T-cell (primary cell): Measurements from ENCODE around the gene CTNND2. TPM values are rescaled to one million over a fixed set of nuclear protein-coding genes. Genes with fewer than 3 reads are reported as not detected.

Source experiments
- ATAC-seq, 4 experiments: fragments of 200-7000 bp in 3 of 4; fragments of 150-1000 bp in 1 of 4; cut with Tn5 transposase; replicated peaks in 1 of 4; 1 replicate in 3 of 4; 2 replicates in 1 of 4; pipeline ENCODE4 v1.10.0; 2021; ENCODE audit warnings: moderate library complexity in 3 of 4, mild to moderate bottlenecking in 2 of 4, moderate number of reproducible peaks in 1 of 4
- CTCF ChIA-PET, 2 donors: fragments of 300-600 bp; sonication (Branson Sonifier 250); formaldehyde crosslinking; loops; one replicate each; lab custom pipeline; 2022; ENCODE audit warnings: antibody characterized with exemption in 2 of 2; lab: Charles Lee
- POLR2A ChIA-PET, 2 donors: fragments of 300-600 bp; sonication (Branson Sonifier 250); formaldehyde crosslinking; loops; one replicate each; lab custom pipeline; 2022; ENCODE audit warnings: antibody characterized with exemption in 2 of 2; lab: Charles Lee
- DNase-seq, 35 experiments: peaks; one replicate each; pipeline versions ENCODE4 v3.0.0 to v3.0.0-alpha.2; 2013 to 2023
- H3K27ac ChIP-seq: one replicate; pipeline ENCODE4 v1.5.1; 2013; ENCODE audit warnings: low read length
- H3K27me3 ChIP-seq, 2 experiments: replicated peaks in 1 of 2; 1 replicate in 1 of 2; 2 replicates in 1 of 2; pipeline versions ENCODE4 v1.6.1 to v1.7.0; 2013; ENCODE audit warnings: low read length in 1 of 2, mixed read lengths in 1 of 2; ENCODE audit not compliant: control insufficient read depth in 2 of 2, insufficient read depth in 2 of 2; ENCODE audit errors: extremely low read depth in 1 of 2
- H3K36me3 ChIP-seq, 2 donors: 1 replicate in 1 of 2; 2 replicates in 1 of 2; pipeline versions ENCODE4 v1.6.1 to v1.7.0; 2013; ENCODE audit warnings: low read length in 1 of 2; ENCODE audit not compliant: control insufficient read depth in 2 of 2, insufficient read depth in 1 of 2; ENCODE audit errors: extremely low read depth in 1 of 2
- H3K4me1 ChIP-seq, 2 experiments: 1 replicate in 1 of 2; 2 replicates in 1 of 2; pipeline versions ENCODE4 v1.6.1 to v1.7.0; 2013; ENCODE audit warnings: low read length in 2 of 2, mixed read lengths in 1 of 2; ENCODE audit not compliant: insufficient read depth in 2 of 2, control insufficient read depth in 1 of 2; ENCODE audit errors: extremely low read depth in 1 of 2
- H3K4me3 ChIP-seq, 2 donors: 1 replicate in 1 of 2; 2 replicates in 1 of 2; pipeline versions ENCODE4 v1.5.1 to v1.7.0; 2013; ENCODE audit warnings: mild to moderate bottlenecking in 2 of 2, low read length in 1 of 2, moderate library complexity in 1 of 2; ENCODE audit not compliant: control insufficient read depth in 1 of 2; ENCODE audit errors: extremely low read depth in 1 of 2
- H3K9me3 ChIP-seq: 2 replicates; pipeline ENCODE4 v1.7.0; 2013
- H3K27ac Mint-ChIP-seq, 2 donors: one replicate each; pipeline ENCODE4 v1.8.0; 2020 to 2021; ENCODE audit warnings: mild to moderate bottlenecking in 2 of 2, mixed read lengths in 2 of 2
- H3K27me3 Mint-ChIP-seq, 2 donors: one replicate each; pipeline ENCODE4 v1.8.0; 2021 to 2022; ENCODE audit warnings: mixed read lengths in 2 of 2
- H3K36me3 Mint-ChIP-seq: one replicate; pipeline ENCODE4 v1.8.0; 2021; ENCODE audit warnings: mixed read lengths
- H3K4me1 Mint-ChIP-seq, 3 donors: one replicate each; pipeline ENCODE4 v1.8.0; 2020 to 2022; ENCODE audit warnings: mixed read lengths in 3 of 3, mild to moderate bottlenecking in 1 of 3
- H3K4me3 Mint-ChIP-seq, 3 donors: one replicate each; pipeline ENCODE4 v1.8.0; 2020 to 2022; ENCODE audit warnings: mild to moderate bottlenecking in 3 of 3, mixed read lengths in 3 of 3, moderate library complexity in 3 of 3
- H3K9me3 Mint-ChIP-seq, 3 donors: one replicate each; pipeline ENCODE4 v1.8.0; 2020 to 2022; ENCODE audit warnings: mixed read lengths in 3 of 3
- WGBS: methylation state at CpG from one replicate; pipeline ENCODE4 v1.1.5; 2013; ENCODE audit warnings: missing lambda C conversion rate; ENCODE audit not compliant: insufficient coverage; 5-methylcytosine and 5-hydroxymethylcytosine counted together
- total RNA-seq, 35 experiments: library from RNA in 6 of 35; stranded (reverse) in 6 of 35; fragments of 120-200 nt in 1 of 35; gene quantifications; one replicate each; pipeline versions ENCODE4 v1.2.1 to v1.2.4 and lab custom pipeline; 2013 to 2026

The CTNND2 gene
- total RNA-seq, 5 donors from 2014 or later (not counting 1 experiment from before 2014, with no cell fraction given) = 0.22 TPM; not detected in 4

- Histone ChIP-seq H3K27me3 (peaks cover 0 to 3% of the 10 kb centered on the region in 2 experiments), H3K4me3 (no peak overlapping the region), H3K27ac (no peak overlapping the region), H3K9me3 (no peaks in the 10 kb centered on the region), H3K36me3 (no peaks in the 10 kb centered on the region), H3K4me1 (no peaks in the 10 kb centered on the region)
- Mint-ChIP-seq H3K27me3 (peaks cover 0 to 4% of the 10 kb centered on the region in 2 donors), H3K27ac (no peak overlapping the region), H3K4me3 (no peak overlapping the region), H3K9me3 (peaks cover 0 to 3% (median 0%) of the 10 kb centered on the region in 3 donors), H3K4me1 (no peaks in the 10 kb centered on the region), H3K36me3 (no peaks in the 10 kb centered on the region)
- DNase-seq = no peak
- ChIA-PET CTCF (no interaction called here), POLR2A (no interaction called here)
- ATAC-seq = no peak
- WGBS = 92% methylated on average over 7 of the region's 7 CpGs
These were observed 712.6 kb downstream of the CTNND2 start for GRCh38 chr5:11191673-11192072.

- no peaks in the 10 kb centered on the region for H3K9me3 ChIP-seq
- H3K36me3 ChIP-seq = no peaks in the 10 kb centered on the region
- H3K27me3 Mint-ChIP-seq = peaks cover 6 to 9% of the 10 kb centered on the region in 2 donors
- ChIA-PET POLR2A (no interaction called here), CTCF (no interaction called here)
- no peak overlapping the region for H3K4me3 Mint-ChIP-seq
- H3K9me3 Mint-ChIP-seq = no peaks in the 10 kb centered on the region
- H3K27me3 ChIP-seq = no peaks in the 10 kb centered on the region
- no peak overlapping the region for H3K4me3 ChIP-seq
- H3K27ac Mint-ChIP-seq = no peak overlapping the region
- H3K4me1 Mint-ChIP-seq = no peaks in the 10 kb centered on the region
- DNase-seq (peak in 1 of 35 experiments; percentile 1), ATAC-seq (no peak)
- no peaks in the 10 kb centered on the region for H3K36me3 Mint-ChIP-seq
- no CpG with 5 or more reads among the region's 3 CpGs for WGBS
- H3K4me1 ChIP-seq = no peaks in the 10 kb centered on the region
- H3K27ac ChIP-seq = no peak overlapping the region
These were observed 721.7 kb downstream of the CTNND2 start for GRCh38 chr5:11182441-11183080.

- DNase-seq = no peak
- H3K27me3 ChIP-seq = no peaks in the 10 kb centered on the region
- H3K36me3 Mint-ChIP-seq = no peaks in the 10 kb centered on the region
- H3K9me3 ChIP-seq = no peaks in the 10 kb centered on the region
- no peaks in the 10 kb centered on the region for H3K4me1 Mint-ChIP-seq
- H3K4me1 ChIP-seq = no peaks in the 10 kb centered on the region
- ATAC-seq = no peak
- H3K36me3 ChIP-seq = no peaks in the 10 kb centered on the region
- H3K4me3 ChIP-seq = no peak overlapping the region
- H3K27me3 Mint-ChIP-seq = peaks cover 6 to 7% of the 10 kb centered on the region in 2 donors
- H3K9me3 Mint-ChIP-seq = no peaks in the 10 kb centered on the region
- ChIA-PET POLR2A (no interaction called here), CTCF (no interaction called here)
- no peak overlapping the region for H3K27ac ChIP-seq
- 94% methylated on average over 5 of the region's 5 CpGs for WGBS
- no peak overlapping the region for H3K27ac Mint-ChIP-seq
- H3K4me3 Mint-ChIP-seq = no peak overlapping the region
These were observed 722.3 kb downstream of the CTNND2 start for GRCh38 chr5:11181940-11182339.

- Histone ChIP-seq H3K4me1 (no peaks in the 10 kb centered on the region), H3K4me3 (no peak overlapping the region), H3K36me3 (no peaks in the 10 kb centered on the region), H3K9me3 (no peaks in the 10 kb centered on the region), H3K27ac (no peak overlapping the region), H3K27me3 (no peaks in the 10 kb centered on the region)
- peaks cover 4 to 6% of the 10 kb centered on the region in 2 donors for H3K27me3 Mint-ChIP-seq
- WGBS = 75% methylated on average over 4 of the region's 6 CpGs
- no peak overlapping the region for H3K27ac Mint-ChIP-seq
- H3K4me1 Mint-ChIP-seq = no peaks in the 10 kb centered on the region
- DNase-seq (no peak), ATAC-seq (no peak)
- ChIA-PET POLR2A (no interaction called here), CTCF (no interaction called here)
- no peak overlapping the region for H3K4me3 Mint-ChIP-seq
- H3K36me3 Mint-ChIP-seq = no peaks in the 10 kb centered on the region
- H3K9me3 Mint-ChIP-seq = no peaks in the 10 kb centered on the region
These were observed 723.4 kb downstream of the CTNND2 start for GRCh38 chr5:11180890-11181289.

- WGBS = 82% methylated on average over 2 of the region's 2 CpGs
- Mint-ChIP-seq H3K36me3 (no peaks in the 10 kb centered on the region), H3K27ac (no peak overlapping the region), H3K27me3 (peaks cover 0 to 3% of the 10 kb centered on the region in 2 donors), H3K4me1 (no peaks in the 10 kb centered on the region), H3K9me3 (no peaks in the 10 kb centered on the region), H3K4me3 (no peak overlapping the region)
- Histone ChIP-seq H3K36me3 (no peaks in the 10 kb centered on the region), H3K9me3 (no peaks in the 10 kb centered on the region), H3K27me3 (no peaks in the 10 kb centered on the region), H3K4me1 (no peaks in the 10 kb centered on the region), H3K4me3 (no peak overlapping the region), H3K27ac (no peak overlapping the region)
- ATAC-seq = no peak
- ChIA-PET CTCF (no interaction called here), POLR2A (no interaction called here)
- no peak for DNase-seq
These were observed 726.1 kb downstream of the CTNND2 start for GRCh38 chr5:11177999-11178711.

GRCh38 chr5:11174591-11174990, 729.7 kb downstream of the CTNND2 start:
- CTCF ChIA-PET = no interaction called here
- H3K36me3 Mint-ChIP-seq = no peaks in the 10 kb centered on the region

More at GRCh38 chr5:11174591-11174990, 729.7 kb downstream of the CTNND2 start:
- WGBS = 93% methylated on average over 4 of the region's 7 CpGs
- H3K27ac Mint-ChIP-seq = no peak overlapping the region
- H3K9me3 ChIP-seq = no peaks in the 10 kb centered on the region
- no peaks in the 10 kb centered on the region for H3K9me3 Mint-ChIP-seq
- no peak overlapping the region for H3K4me3 Mint-ChIP-seq
- H3K27ac ChIP-seq = no peak overlapping the region
- H3K4me3 ChIP-seq = no peak overlapping the region
- DNase-seq (no peak), ATAC-seq (no peak)
- peaks cover 5 to 6% (median 5%) of the 10 kb centered on the region in 3 donors for H3K4me1 Mint-ChIP-seq
- no peaks in the 10 kb centered on the region for H3K36me3 ChIP-seq
- H3K4me1 ChIP-seq = peaks cover 0 to 2% of the 10 kb centered on the region in 2 experiments
- H3K27me3 Mint-ChIP-seq = peaks cover 2 to 7% of the 10 kb centered on the region in 2 donors
- no peaks in the 10 kb centered on the region for H3K27me3 ChIP-seq
- POLR2A ChIA-PET = no interaction called here
